HepG2 (cell line): ENCODE data around the gene PNKD. TPM values are rescaled to one million over a fixed set of nuclear protein-coding genes. Genes with fewer than 3 reads are reported as not detected.

Source experiments
- CEBPG ChIP-seq: IDR thresholded peaks from 2 replicates; pipeline ENCODE4 v1.6.1; 2016
- DPF2 ChIP-seq: sonication (generic); formaldehyde crosslinking; IDR thresholded peaks from 2 replicates; pipeline ENCODE4 v1.4.0; 2020; ENCODE audit warnings: mild to moderate bottlenecking, low read depth, missing genetic modification reagents, borderline replicate concordance
- ETV5 ChIP-seq: IDR thresholded peaks from 2 replicates; pipeline ENCODE4 v1.6.1; 2018; ENCODE audit warnings: missing biosample characterization, missing genetic modification reagents, inconsistent platforms, borderline replicate concordance
- GATAD2A ChIP-seq: IDR thresholded peaks from 2 replicates; pipeline ENCODE4 v1.6.1; 2016
- GPN1 ChIP-seq: sonication (generic); formaldehyde crosslinking; IDR thresholded peaks from 2 replicates; pipeline ENCODE4 v1.5.1; 2020; ENCODE audit warnings: missing genetic modification reagents, borderline replicate concordance
- HBP1 ChIP-seq: IDR thresholded peaks from 2 replicates; pipeline ENCODE4 v1.6.1; 2016; ENCODE audit warnings: low read depth, control low read depth
- HDAC1 ChIP-seq: sonication (generic); formaldehyde crosslinking; IDR thresholded peaks from 2 replicates; pipeline ENCODE4 v1.5.1; 2020; ENCODE audit warnings: mild to moderate bottlenecking, missing genetic modification reagents
- HMG20A ChIP-seq: IDR thresholded peaks from 2 replicates; pipeline ENCODE4 v1.6.1; 2016; ENCODE audit warnings: borderline replicate concordance
- HNF4A ChIP-seq: sonication (generic); formaldehyde crosslinking; IDR thresholded peaks from 2 replicates; pipeline ENCODE4 v1.4.0; 2020; ENCODE audit warnings: missing genetic modification reagents
- MAFF ChIP-seq: IDR thresholded peaks from 2 replicates; pipeline ENCODE4 v1.6.1; 2011; ENCODE audit warnings: low read depth, low read length, improper control_type of control experiment
- MLLT10 ChIP-seq: sonication (generic); formaldehyde crosslinking; IDR thresholded peaks from 2 replicates; pipeline ENCODE4 v1.4.0; 2020; ENCODE audit warnings: missing genetic modification reagents
- NR1H2 ChIP-seq: sonication (generic); formaldehyde crosslinking; IDR thresholded peaks from 2 replicates; pipeline ENCODE4 v1.8.1; 2022; ENCODE audit warnings: low read depth, missing genetic modification reagents, borderline replicate concordance
- PREB ChIP-seq: sonication (generic); formaldehyde crosslinking; IDR thresholded peaks from 2 replicates; pipeline ENCODE4 v1.4.0; 2020; ENCODE audit warnings: missing genetic modification reagents
- SRSF9 ChIP-seq: fragments of 200-400 bp; formaldehyde crosslinking; IDR thresholded peaks from 2 replicates; pipeline ENCODE4 v1.6.1; 2018; ENCODE audit warnings: borderline replicate concordance, mild to moderate bottlenecking, low read depth, low read length; ENCODE audit not compliant: insufficient read depth, poor library complexity, severe bottlenecking
- ZHX1 ChIP-seq: sonication (generic); formaldehyde crosslinking; IDR thresholded peaks from 2 replicates; pipeline ENCODE4 v1.8.1; 2022; ENCODE audit warnings: low read depth, mild to moderate bottlenecking, missing genetic modification reagents
- ZNF329 ChIP-seq: sonication (generic); formaldehyde crosslinking; IDR thresholded peaks from 2 replicates; pipeline ENCODE4 v1.9.0; 2021; ENCODE audit warnings: low read depth, mild to moderate bottlenecking, missing genetic modification reagents
- ZNF543 ChIP-seq: sonication (generic); formaldehyde crosslinking; IDR thresholded peaks from 2 replicates; pipeline ENCODE4 v1.4.0; 2020; ENCODE audit warnings: mild to moderate bottlenecking, missing genetic modification reagents
- ZNF652 ChIP-seq: IDR thresholded peaks from 2 replicates; pipeline ENCODE4 v1.6.1; 2016; ENCODE audit warnings: low read depth, borderline replicate concordance
- ZNF790 ChIP-seq: sonication (generic); formaldehyde crosslinking; IDR thresholded peaks from 2 replicates; pipeline ENCODE4 v1.8.0; 2022; ENCODE audit warnings: missing genetic modification reagents, mild to moderate bottlenecking, borderline replicate concordance
- ZSCAN31 ChIP-seq: sonication (generic); formaldehyde crosslinking; IDR thresholded peaks from 2 replicates; pipeline ENCODE4 v1.5.0; 2020; ENCODE audit warnings: low read depth, mild to moderate bottlenecking, missing genetic modification reagents
- ZXDC ChIP-seq: sonication (generic); formaldehyde crosslinking; IDR thresholded peaks from 2 replicates; pipeline ENCODE4 v1.5.0; 2020; ENCODE audit warnings: mild to moderate bottlenecking, missing genetic modification reagents
- polyA plus RNA-seq, 8 experiments: library from polyadenylated mRNA; depleted of rRNA in 3 of 8; stranded (reverse) in 7 of 8; unstranded in 1 of 8; fragments of >200 nt; fragmentation: Illumina TruSeq in 4 of 8; extraction: Trizol in 4 of 8; gene quantifications; 2 replicates each; pipeline versions ENCODE4 v1.2.1 to v1.2.3, GENCODE V29; 2011 to 2016; ENCODE audit warnings: low read depth in 4 of 8, missing spikeins in 1 of 8, mixed read lengths in 1 of 8; ENCODE audit not compliant: insufficient read depth in 1 of 8
- total RNA-seq, 5 experiments: library from RNA; depleted of rRNA; stranded (reverse); fragments of >200 nt; fragmentation: Illumina TruSeq; extraction: Trizol; gene quantifications; 2 replicates each; pipeline ENCODE4 v1.2.3, GENCODE V29; 2016; ENCODE audit warnings: low read depth in 1 of 5

PNKD gene
- total and polyA plus RNA-seq, 2 of the 13 experiments (the other 11 are each of a cell fraction or from before 2014, with no cell fraction given) = 55.9 to 80.4 TPM

GRCh38 chr2:218387369-218388194 is 117.3 kb downstream of the PNKD start (continued):
- TF ChIP-seq GPN1 (no peak), MAFF (no peak), CEBPG (peak; percentile 37), DPF2 (CRISPR knock-in tag) (peak; percentile 7; the same call in 1 of the 2 replicates), HMG20A (CRISPR knock-in tag) (peak; percentile 35; the same call in 1 of the 2 replicates), GATAD2A (CRISPR knock-in tag) (peak; percentile 68), ZSCAN31 (no peak), ZNF543 (CRISPR knock-in tag) (0 out of 2 replicates have a peak, but pooled peaks have one; percentile 23), ZNF790 (CRISPR knock-in tag) (0 out of 2 replicates have a peak, but pooled peaks have one; percentile 11), ZNF652 (CRISPR knock-in tag) (no peak), PREB (CRISPR knock-in tag) (no peak), ETV5 (CRISPR knock-in tag) (peak; percentile 80; the same call in 1 of the 2 replicates), HDAC1 (peak; percentile 72; the same call in 1 of the 2 replicates), HNF4A (CRISPR knock-in tag) (0 out of 2 replicates have a peak, but pooled peaks have one; percentile 35), ZNF329 (CRISPR knock-in tag) (no peak), ZXDC (CRISPR knock-in tag) (no peak), MLLT10 (no peak), ZHX1 (peak; percentile 51), NR1H2 (no peak), SRSF9 (no peak), HBP1 (CRISPR knock-in tag) (0 out of 2 replicates have a peak, but pooled peaks have one; percentile 24)
